ENCODE results near the gene CHST9.

- TF ChIP-seq CTCF (IDR thresholded peaks at IDR 0.05), result no peak
- no peak for TF ChIP-seq POLR2AphosphoS5 (IDR thresholded peaks at IDR 0.05)
- no peak for TF ChIP-seq POLR2A (IDR thresholded peaks at IDR 0.05)
Observed at GRCh38 chr18:26999797-27000196, 185.3 kb downstream of the CHST9 start.

All from prostate gland (tissue), 2 donors.